ENCODE measurements around the gene HAVCR2.

Gene HAVCR2

GRCh38 chr5:157068785-157069184 is 40.1 kb downstream of the HAVCR2 start:
- Histone ChIP-seq H3K4me2 (ENCODE audit: insufficient read depth, low read length, poor library complexity, severe bottlenecking) (no peak overlapping the region), H3K4me1 (ENCODE audit: control insufficient read depth in 2 of 2, insufficient read depth in 1 of 2, low read depth in 1 of 2, low read length in 2 of 2) (no peaks in the 10 kb centered on the region), H3K9me3 (replicated peaks in 1 of 2; ENCODE audit: control insufficient read depth in 2 of 2, insufficient read depth in 1 of 2, low read depth in 1 of 2, low read length in 2 of 2) (no peaks in the 10 kb centered on the region), H4K91ac (ENCODE audit: low read depth, low read length, poor library complexity) (no peak overlapping the region), H3K4ac (ENCODE audit: low read length) (no peak overlapping the region), H2AFZ (ENCODE audit: low read length) (no peak overlapping the region), H3K4me3 (ENCODE audit: low read length in 2 of 2) (no peak overlapping the region), H3K14ac (ENCODE audit: low read length) (no peak overlapping the region), H2BK15ac (ENCODE audit: low read length) (no peak overlapping the region), H3K27ac (replicated peaks; ENCODE audit: low read length) (no peak overlapping the region), H2BK12ac (ENCODE audit: low read length) (no peak overlapping the region), H2BK120ac (ENCODE audit: low read depth, low read length) (no peak overlapping the region), H3K27me3 (ENCODE audit: control insufficient read depth in 3 of 3, insufficient read depth in 3 of 3, low read depth in 1 of 3, low read length in 3 of 3) (no peaks in the 10 kb centered on the region), H2BK5ac (ENCODE audit: low read length) (no peak overlapping the region), H2AK5ac (ENCODE audit: low read depth, low read length) (no peak overlapping the region), H3K79me1 (ENCODE audit: low read depth, low read length) (no peaks in the 10 kb centered on the region), H4K8ac (ENCODE audit: low read depth, low read length) (no peak overlapping the region), H3K36me3 (replicated peaks in 1 of 2; ENCODE audit: control insufficient read depth in 2 of 2, insufficient read depth in 2 of 2, low read length in 2 of 2) (no peaks in the 10 kb centered on the region), H3K18ac (ENCODE audit: low read length) (no peak overlapping the region), H3K9ac (ENCODE audit: low read depth, low read length, poor library complexity) (no peak overlapping the region), H3K23ac (ENCODE audit: low read depth, low read length, poor library complexity) (no peak overlapping the region)
- DNase-seq (ENCODE audit: low spot score), result no peak
- WGBS, 2 donors (ENCODE audit: extremely low coverage in 2 of 2, insufficient read length in 2 of 2, insufficient replicate concordance in 1 of 2), result no CpG with 5 or more reads among the region's 5 CpGs

- no peak overlapping the region for H3K23ac ChIP-seq (ENCODE audit: low read depth, low read length, poor library complexity)
- WGBS, 2 donors (ENCODE audit: extremely low coverage in 2 of 2, insufficient read length in 2 of 2, insufficient replicate concordance in 1 of 2), result no CpG with 5 or more reads among the region's 5 CpGs
Observed at GRCh38 chr5:157068339-157068738, 40.5 kb downstream of the HAVCR2 start.

GRCh38 chr5:157067005-157067404 is 41.8 kb downstream of the HAVCR2 start:
- Histone ChIP-seq H2BK5ac (ENCODE audit: low read length) (no peak overlapping the region), H2BK15ac (ENCODE audit: low read length) (no peak overlapping the region), H3K79me1 (ENCODE audit: low read depth, low read length) (no peaks in the 10 kb centered on the region), H2BK12ac (ENCODE audit: low read length) (no peak overlapping the region), H3K27me3 (ENCODE audit: control insufficient read depth in 3 of 3, insufficient read depth in 3 of 3, low read depth in 1 of 3, low read length in 3 of 3) (no peaks in the 10 kb centered on the region), H3K27ac (replicated peaks; ENCODE audit: low read length) (no peak overlapping the region), H2AK5ac (ENCODE audit: low read depth, low read length) (no peak overlapping the region), H4K91ac (ENCODE audit: low read depth, low read length, poor library complexity) (no peak overlapping the region), H3K4me2 (ENCODE audit: insufficient read depth, low read length, poor library complexity, severe bottlenecking) (no peak overlapping the region), H3K18ac (ENCODE audit: low read length) (no peak overlapping the region), H3K4me3 (ENCODE audit: low read length in 2 of 2) (no peak overlapping the region), H2BK120ac (ENCODE audit: low read depth, low read length) (no peak overlapping the region), H4K8ac (ENCODE audit: low read depth, low read length) (no peak overlapping the region), H2AFZ (ENCODE audit: low read length) (no peak overlapping the region), H3K9ac (ENCODE audit: low read depth, low read length, poor library complexity) (no peak overlapping the region), H3K4ac (ENCODE audit: low read length) (no peak overlapping the region), H3K4me1 (ENCODE audit: control insufficient read depth in 2 of 2, insufficient read depth in 1 of 2, low read depth in 1 of 2, low read length in 2 of 2) (no peaks in the 10 kb centered on the region), H3K23ac (ENCODE audit: low read depth, low read length, poor library complexity) (no peak overlapping the region), H3K14ac (ENCODE audit: low read length) (no peak overlapping the region), H3K9me3 (replicated peaks in 1 of 2; ENCODE audit: control insufficient read depth in 2 of 2, insufficient read depth in 1 of 2, low read depth in 1 of 2, low read length in 2 of 2) (no peaks in the 10 kb centered on the region), H3K36me3 (replicated peaks in 1 of 2; ENCODE audit: control insufficient read depth in 2 of 2, insufficient read depth in 2 of 2, low read length in 2 of 2) (no peaks in the 10 kb centered on the region)
- DNase-seq (ENCODE audit: low spot score), result no peak
- WGBS, 2 donors (ENCODE audit: extremely low coverage in 2 of 2, insufficient read length in 2 of 2, insufficient replicate concordance in 1 of 2), result no CpG with 5 or more reads among the region's 2 CpGs

More at GRCh38 chr5:157068339-157068738, 40.5 kb downstream of the HAVCR2 start:
- no peak overlapping the region for H2BK5ac ChIP-seq (ENCODE audit: low read length)
- no peak overlapping the region for H3K4me2 ChIP-seq (ENCODE audit: insufficient read depth, low read length, poor library complexity, severe bottlenecking)
- no peak overlapping the region for H2BK120ac ChIP-seq (ENCODE audit: low read depth, low read length)
- no peak overlapping the region for H3K27ac ChIP-seq (replicated peaks; ENCODE audit: low read length)
- H2AFZ ChIP-seq (ENCODE audit: low read length), result no peak overlapping the region
- no peak overlapping the region for H3K4ac ChIP-seq (ENCODE audit: low read length)
- H4K8ac ChIP-seq (ENCODE audit: low read depth, low read length), result no peak overlapping the region
- no peak overlapping the region for H4K91ac ChIP-seq (ENCODE audit: low read depth, low read length, poor library complexity)
- H3K14ac ChIP-seq (ENCODE audit: low read length), result no peak overlapping the region
- H3K36me3 ChIP-seq (replicated peaks in 1 of 2; ENCODE audit: control insufficient read depth in 2 of 2, insufficient read depth in 2 of 2, low read length in 2 of 2), result no peaks in the 10 kb centered on the region
- no peaks in the 10 kb centered on the region for H3K79me1 ChIP-seq (ENCODE audit: low read depth, low read length)
- H2BK12ac ChIP-seq (ENCODE audit: low read length), result no peak overlapping the region
- H3K27me3 ChIP-seq (ENCODE audit: control insufficient read depth in 3 of 3, insufficient read depth in 3 of 3, low read depth in 1 of 3, low read length in 3 of 3), result no peaks in the 10 kb centered on the region
- no peaks in the 10 kb centered on the region for H3K4me1 ChIP-seq (ENCODE audit: control insufficient read depth in 2 of 2, insufficient read depth in 1 of 2, low read depth in 1 of 2, low read length in 2 of 2)
- H2AK5ac ChIP-seq (ENCODE audit: low read depth, low read length), result no peak overlapping the region
- H3K9me3 ChIP-seq (replicated peaks in 1 of 2; ENCODE audit: control insufficient read depth in 2 of 2, insufficient read depth in 1 of 2, low read depth in 1 of 2, low read length in 2 of 2), result no peaks in the 10 kb centered on the region
- H2BK15ac ChIP-seq (ENCODE audit: low read length), result no peak overlapping the region
- H3K9ac ChIP-seq (ENCODE audit: low read depth, low read length, poor library complexity), result no peak overlapping the region
- H3K4me3 ChIP-seq (ENCODE audit: low read length in 2 of 2), result no peak overlapping the region
- no peak for DNase-seq (ENCODE audit: low spot score)
- no peak overlapping the region for H3K18ac ChIP-seq (ENCODE audit: low read length)

- no peaks in the 10 kb centered on the region for H3K4me1 ChIP-seq (ENCODE audit: control insufficient read depth in 2 of 2, insufficient read depth in 1 of 2, low read depth in 1 of 2, low read length in 2 of 2)
- no peak overlapping the region for H2BK12ac ChIP-seq (ENCODE audit: low read length)
- H3K18ac ChIP-seq (ENCODE audit: low read length), result no peak overlapping the region
- H4K91ac ChIP-seq (ENCODE audit: low read depth, low read length, poor library complexity), result no peak overlapping the region
- H3K9ac ChIP-seq (ENCODE audit: low read depth, low read length, poor library complexity), result no peak overlapping the region
- no peak overlapping the region for H2AK5ac ChIP-seq (ENCODE audit: low read depth, low read length)
- H4K8ac ChIP-seq (ENCODE audit: low read depth, low read length), result no peak overlapping the region
- H3K27me3 ChIP-seq (ENCODE audit: control insufficient read depth in 3 of 3, insufficient read depth in 3 of 3, low read depth in 1 of 3, low read length in 3 of 3), result no peaks in the 10 kb centered on the region
- no peak overlapping the region for H3K4me2 ChIP-seq (ENCODE audit: insufficient read depth, low read length, poor library complexity, severe bottlenecking)
- H3K9me3 ChIP-seq (replicated peaks in 1 of 2; ENCODE audit: control insufficient read depth in 2 of 2, insufficient read depth in 1 of 2, low read depth in 1 of 2, low read length in 2 of 2), result no peaks in the 10 kb centered on the region
- no peak overlapping the region for H3K23ac ChIP-seq (ENCODE audit: low read depth, low read length, poor library complexity)
- no peak overlapping the region for H2BK15ac ChIP-seq (ENCODE audit: low read length)
- no peaks in the 10 kb centered on the region for H3K79me1 ChIP-seq (ENCODE audit: low read depth, low read length)
- H3K4ac ChIP-seq (ENCODE audit: low read length), result no peak overlapping the region
- no peak overlapping the region for H2BK120ac ChIP-seq (ENCODE audit: low read depth, low read length)
- no peak overlapping the region for H2AFZ ChIP-seq (ENCODE audit: low read length)
- no peak overlapping the region for H3K14ac ChIP-seq (ENCODE audit: low read length)
- H3K4me3 ChIP-seq (ENCODE audit: low read length in 2 of 2), result no peak overlapping the region
- no peak overlapping the region for H2BK5ac ChIP-seq (ENCODE audit: low read length)
- no peaks in the 10 kb centered on the region for H3K36me3 ChIP-seq (replicated peaks in 1 of 2; ENCODE audit: control insufficient read depth in 2 of 2, insufficient read depth in 2 of 2, low read length in 2 of 2)
- H3K27ac ChIP-seq (replicated peaks; ENCODE audit: low read length), result no peak overlapping the region
- WGBS, 2 donors (ENCODE audit: extremely low coverage in 2 of 2, insufficient read length in 2 of 2, insufficient replicate concordance in 1 of 2), result no CpG with 5 or more reads among the region's 2 CpGs
- no peak for DNase-seq (ENCODE audit: low spot score)
Observed at GRCh38 chr5:157066080-157066479, 42.8 kb downstream of the HAVCR2 start.

Measured in neuronal stem cell (in vitro differentiated cells).